Measurements from ENCODE around the gene CAMTA1.

GRCh38 chr1:7018826-7019225, 233.6 kb downstream of the CAMTA1 start:
- TF ChIP-seq, protein P1, sequence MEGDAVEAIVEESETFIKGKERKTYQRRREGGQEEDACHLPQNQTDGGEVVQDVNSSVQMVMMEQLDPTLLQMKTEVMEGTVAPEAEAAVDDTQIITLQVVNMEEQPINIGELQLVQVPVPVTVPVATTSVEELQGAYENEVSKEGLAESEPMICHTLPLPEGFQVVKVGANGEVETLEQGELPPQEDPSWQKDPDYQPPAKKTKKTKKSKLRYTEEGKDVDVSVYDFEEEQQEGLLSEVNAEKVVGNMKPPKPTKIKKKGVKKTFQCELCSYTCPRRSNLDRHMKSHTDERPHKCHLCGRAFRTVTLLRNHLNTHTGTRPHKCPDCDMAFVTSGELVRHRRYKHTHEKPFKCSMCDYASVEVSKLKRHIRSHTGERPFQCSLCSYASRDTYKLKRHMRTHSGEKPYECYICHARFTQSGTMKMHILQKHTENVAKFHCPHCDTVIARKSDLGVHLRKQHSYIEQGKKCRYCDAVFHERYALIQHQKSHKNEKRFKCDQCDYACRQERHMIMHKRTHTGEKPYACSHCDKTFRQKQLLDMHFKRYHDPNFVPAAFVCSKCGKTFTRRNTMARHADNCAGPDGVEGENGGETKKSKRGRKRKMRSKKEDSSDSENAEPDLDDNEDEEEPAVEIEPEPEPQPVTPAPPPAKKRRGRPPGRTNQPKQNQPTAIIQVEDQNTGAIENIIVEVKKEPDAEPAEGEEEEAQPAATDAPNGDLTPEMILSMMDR (IDR thresholded peaks at IDR 0.05; ENCODE audit: poor library complexity) = no peak
- TF ChIP-seq EZH2phosphoT487 (IDR thresholded peaks at IDR 0.05; ENCODE audit: low read depth, severe bottlenecking, unreplicated experiment) (no peak), EZH2 (IDR thresholded peaks at IDR 0.05; ENCODE audit: borderline replicate concordance) (no peak)

All from hepatocyte (in vitro differentiated cells).